ENCODE results near the gene STMN3.

Gene STMN3

GRCh38 chr20:63691711-63692435 lies 38.6 kb upstream of the STMN3 start:
- DNase-seq, result no peak

- DNase-seq, result no peak
Measured at GRCh38 chr20:63690898-63691710, 37.9 kb upstream of the STMN3 start.

DNA sequence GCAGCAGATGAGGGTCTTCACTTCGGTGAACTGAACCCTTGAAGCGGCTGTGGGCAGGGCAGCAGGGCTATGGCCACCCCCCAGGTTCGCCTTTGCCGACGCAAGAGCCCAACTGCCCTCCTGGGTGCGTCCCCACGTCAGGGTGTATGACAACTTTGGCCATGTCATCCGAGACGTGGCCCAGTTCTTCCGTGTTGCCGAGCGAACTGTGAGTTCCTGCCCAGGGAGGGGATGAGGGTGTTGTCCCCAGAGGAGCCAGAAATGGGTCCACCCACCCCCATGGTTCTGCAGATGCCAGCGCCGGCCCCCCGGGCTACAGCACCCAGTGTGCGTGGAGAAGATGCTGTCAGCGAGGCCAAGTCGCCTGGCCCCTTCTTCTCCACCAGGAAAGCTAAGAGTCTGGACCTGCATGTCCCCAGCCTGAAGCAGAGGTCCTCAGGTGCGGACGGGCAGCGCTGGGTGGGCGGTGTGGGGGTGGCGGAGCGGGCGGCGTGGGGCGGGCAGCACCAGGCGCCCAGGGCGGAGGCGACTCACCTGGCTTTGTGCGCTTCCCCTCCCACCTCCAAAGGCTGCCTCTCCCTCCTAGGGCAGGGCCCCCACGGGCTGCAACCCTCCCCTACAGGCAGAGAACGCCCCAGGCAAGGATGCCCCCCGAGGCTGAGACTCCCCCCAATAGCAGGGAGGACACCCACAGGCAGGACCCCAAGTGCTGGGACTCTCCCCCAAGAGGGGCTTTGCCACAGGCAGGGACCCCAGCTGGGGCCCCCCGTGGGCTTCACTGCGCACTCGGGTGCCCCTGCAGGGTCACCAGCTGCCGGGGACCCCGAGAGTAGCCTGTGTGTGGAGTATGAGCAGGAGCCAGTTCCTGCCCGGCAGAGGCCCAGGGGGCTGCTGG lies 37.0 kb upstream of the STMN3 start:
- no peak for DNase-seq

DNA sequence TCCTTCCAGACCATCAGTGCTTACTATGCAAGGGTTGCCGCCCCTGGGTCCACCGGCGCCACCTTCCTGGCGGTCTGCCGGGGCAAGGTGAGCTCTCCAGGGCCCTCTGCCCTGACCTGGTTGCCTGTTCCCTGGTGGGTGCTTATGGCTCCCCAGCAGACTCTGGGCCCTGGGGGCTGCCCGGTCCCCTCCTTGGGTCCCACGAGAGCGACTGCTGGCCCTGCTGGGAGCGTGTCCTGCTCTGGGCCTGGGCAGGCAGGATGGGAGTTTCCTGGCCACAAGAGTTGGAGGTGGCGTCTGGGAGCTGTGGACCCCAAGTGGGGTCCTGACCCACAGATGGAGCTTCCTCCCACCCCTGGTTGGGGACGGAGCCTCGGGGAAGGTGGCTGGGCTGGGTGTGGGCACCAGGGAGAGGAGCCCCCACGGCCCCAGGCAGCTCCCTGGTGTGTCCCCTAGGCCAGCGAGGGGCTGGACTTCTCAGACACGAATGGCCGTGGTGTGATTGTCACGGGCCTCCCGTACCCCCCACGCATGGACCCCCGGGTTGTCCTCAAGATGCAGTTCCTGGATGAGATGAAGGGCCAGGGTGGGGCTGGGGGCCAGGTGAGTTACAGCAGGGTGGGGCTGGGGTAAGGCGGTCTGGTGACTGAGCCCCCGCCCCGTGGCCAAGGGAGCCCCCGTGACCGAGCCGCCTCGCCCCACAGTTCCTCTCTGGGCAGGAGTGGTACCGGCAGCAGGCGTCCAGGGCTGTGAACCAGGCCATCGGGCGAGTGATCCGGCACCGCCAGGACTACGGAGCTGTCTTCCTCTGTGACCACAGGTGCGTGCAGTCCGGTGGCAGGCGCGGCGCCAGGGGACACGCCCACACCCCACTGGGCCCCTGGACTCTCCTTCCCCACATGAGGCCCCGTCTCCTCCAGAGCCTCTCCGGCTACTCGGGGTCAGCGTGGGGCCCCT lies 36.1 kb upstream of the STMN3 start:
- no peak for DNase-seq

- no peak for DNase-seq
Measured at GRCh38 chr20:63688228-63689045, 35.2 kb upstream of the STMN3 start.

DNA sequence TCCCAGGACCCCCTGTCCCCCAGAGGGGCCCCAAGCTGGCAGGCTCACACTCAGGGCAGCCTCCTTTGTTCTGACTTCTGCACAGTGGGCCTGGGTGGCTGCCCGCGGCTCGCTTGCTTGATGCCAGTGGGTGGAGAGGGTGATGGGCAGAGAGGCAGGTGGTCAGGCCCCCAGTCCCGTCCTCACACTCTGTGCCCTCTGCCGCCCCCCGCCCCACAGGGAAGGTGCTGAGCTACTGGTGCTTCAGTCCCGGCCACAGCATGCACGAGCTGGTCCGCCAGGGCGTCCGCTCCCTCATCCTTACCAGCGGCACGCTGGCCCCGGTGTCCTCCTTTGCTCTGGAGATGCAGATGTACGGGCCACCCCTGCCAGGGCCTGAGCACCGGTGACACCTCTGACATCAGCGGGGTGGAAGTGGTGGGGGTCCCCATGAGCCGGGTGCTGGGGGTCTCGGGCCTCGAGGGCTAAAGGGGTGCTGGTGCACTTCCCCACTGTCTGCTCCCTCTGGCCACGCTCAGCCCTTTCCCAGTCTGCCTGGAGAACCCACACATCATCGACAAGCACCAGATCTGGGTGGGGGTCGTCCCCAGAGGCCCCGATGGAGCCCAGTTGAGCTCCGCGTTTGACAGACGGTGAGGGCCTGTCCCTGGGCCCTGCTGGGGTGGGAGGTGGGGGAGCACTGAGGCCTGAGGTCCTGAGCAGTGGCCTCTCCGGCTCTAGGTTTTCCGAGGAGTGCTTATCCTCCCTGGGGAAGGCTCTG lies 34.4 kb upstream of the STMN3 start:
- DNase-seq, result no peak

DNA sequence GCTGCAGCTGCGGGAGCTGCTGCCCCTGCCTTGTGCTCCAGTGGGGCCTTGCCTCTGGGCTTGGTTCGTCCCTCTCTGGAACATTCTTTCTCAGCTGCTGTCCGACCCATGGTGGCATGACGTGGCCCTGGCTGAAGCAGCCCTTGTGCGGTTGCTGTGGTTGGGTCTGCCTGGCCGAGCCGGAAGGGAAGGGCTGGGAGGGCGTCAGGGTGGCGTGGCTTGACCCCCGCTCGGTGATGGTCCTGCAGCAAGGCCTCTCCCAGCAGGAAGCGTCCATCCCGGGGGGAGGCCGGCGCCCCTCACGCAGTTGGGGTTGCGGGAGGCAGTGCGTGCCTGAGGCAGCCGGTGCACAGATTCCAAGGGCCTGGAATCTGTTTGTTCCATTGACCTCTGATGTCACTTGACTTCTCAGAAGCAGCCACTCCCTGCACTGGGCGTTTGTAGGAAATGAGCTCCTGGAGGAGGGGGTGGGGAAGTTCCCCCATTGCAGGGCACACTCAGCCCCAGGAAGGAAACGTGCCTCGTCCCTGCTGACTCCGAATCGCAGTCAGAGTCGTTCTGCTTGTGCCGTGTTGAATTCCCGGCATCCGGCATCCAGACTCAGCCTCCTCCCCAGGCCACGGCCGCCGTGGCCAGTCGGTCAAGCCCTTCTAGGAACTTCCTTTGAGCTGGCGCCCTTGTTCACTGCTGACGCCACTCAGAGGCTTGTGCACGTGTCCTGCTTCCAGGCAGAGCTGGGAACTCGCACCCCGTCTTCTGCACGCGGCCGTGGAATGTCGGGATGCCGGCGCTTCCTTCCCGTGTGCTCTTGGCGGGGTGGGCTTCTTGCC lies 33.5 kb upstream of the STMN3 start:
- DNase-seq, result peak; percentile 50 to 70

DNA sequence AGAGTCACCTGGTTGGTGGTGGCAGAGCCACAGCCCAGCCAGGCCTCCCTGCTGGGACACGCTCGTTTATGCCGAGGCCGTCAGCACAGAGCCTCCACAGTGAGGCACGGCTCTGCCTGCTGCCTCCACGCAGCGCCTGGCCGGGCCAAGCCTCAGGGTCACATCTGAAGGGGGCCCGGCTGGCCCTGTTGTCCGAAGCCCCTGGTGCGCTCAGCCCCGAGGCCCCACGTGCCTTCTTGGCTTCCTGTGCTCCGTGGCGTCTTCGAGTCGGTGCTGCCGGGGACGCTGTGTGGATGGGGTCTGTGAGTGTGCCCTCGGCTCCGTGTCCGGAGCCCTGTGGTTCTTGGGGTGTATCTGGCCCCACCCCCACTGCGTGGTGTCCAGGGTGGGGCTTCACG lies 32.9 kb upstream of the STMN3 start:
- DNase-seq, result no peak

GRCh38 chr20:63685269-63686026 lies 32.2 kb upstream of the STMN3 start:
- DNase-seq, result no peak

GRCh38 chr20:63682384-63683139 lies 29.3 kb upstream of the STMN3 start:
- DNase-seq, result no peak

DNA sequence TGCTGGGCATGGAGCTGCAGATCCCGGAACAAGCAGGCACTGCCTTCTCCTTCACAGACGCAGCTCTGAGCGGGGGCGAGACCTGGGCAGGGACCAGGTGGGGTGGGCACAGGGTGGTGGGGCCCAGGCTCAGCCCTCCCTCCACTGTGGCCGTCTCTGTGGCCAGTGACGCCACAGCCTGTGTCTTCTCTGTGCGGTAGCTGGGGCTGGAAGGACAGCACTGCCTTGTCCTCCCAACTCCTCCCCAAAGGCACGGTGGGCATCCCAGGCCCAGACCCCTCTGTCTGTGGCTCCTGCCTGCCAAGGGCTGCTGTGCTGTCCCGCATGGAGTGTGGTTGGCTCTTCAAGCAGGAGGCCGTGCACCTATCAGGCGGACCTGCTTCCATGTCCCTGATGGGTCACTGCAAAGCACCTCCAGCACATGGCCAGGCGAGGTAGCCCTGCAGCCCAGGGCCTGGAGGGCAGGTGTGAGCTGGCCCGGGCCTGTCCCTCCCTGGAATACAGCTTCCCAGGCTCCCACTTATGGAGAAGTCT lies 28.5 kb upstream of the STMN3 start:
- DNase-seq, result no peak

DNA sequence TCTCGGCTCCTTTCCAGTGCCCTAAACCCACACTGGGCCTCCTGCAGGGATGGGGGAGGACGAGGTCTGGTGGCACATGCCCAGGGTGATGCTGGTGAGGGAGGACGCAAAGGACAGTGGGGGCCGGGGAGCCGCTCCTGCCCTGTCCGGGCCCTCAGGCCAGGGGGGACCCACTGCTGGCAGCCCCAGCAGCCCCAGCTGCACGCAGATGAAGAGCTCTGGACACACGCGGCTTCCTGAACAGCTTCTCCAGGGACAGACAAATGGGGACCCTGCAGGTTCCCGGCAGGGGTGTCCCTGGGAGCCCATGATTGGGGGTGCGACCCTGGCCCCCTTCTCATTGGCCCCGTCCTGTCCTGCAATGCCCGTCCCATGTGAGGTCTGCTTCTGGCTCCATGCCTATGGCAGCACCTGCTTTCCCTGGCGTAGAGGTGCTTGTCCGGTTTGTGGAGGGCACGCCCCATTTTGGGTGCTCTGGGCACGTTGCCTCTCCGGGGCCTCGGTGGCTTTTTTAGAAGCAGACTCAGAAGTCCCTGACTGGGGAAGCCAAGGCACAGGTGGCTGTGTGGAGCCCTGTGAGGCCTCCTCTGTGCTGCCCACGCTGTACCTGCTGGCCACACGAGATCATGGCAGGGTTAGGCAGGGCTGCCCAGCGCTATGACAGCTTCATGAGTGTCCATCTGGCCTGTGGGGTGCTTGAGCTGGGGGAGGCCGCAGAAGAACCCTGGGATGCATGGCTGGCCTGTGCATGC lies 27.8 kb upstream of the STMN3 start:
- DNase-seq, result no peak

GRCh38 chr20:63680427-63680826 lies 27.2 kb upstream of the STMN3 start:
- no peak for DNase-seq

GRCh38 chr20:63679799-63680305 lies 26.6 kb upstream of the STMN3 start:
- no peak for DNase-seq

DNA sequence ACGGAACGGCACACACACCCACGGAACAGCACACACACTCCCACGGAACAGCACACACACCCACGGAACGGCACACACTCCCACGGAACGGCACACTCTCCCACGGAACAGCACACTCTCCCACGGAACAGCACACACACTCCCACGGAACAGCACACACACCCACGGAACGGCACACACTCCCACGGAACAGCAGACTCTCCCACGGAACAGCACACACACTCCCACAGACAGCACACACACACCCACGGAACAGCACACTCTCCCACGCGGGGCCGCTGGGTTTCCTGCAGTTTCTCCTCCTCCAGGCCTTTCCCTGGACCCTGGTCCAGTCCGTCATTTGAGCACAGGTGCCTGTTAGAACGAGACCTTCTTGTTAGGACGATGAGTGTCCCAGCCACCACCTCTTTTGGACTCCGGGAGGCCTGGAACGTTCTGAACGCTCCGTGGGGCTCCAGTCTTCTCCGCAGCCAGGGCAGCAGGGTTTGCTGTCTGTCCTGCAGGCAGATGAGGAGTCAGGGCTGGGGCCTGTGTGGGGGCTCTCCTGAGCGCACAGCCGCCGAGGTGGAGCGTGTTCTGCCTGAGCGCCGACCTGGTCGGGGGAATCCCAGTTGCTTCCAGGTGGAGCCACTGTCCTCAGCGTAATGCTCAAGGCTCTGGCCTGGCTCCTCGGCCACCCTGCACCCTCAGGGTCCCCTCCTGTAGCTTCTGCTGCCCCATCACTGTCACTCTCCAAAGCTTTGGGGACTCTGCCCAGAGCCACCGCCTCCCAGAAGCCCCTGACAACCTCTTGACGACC lies 25.6 kb upstream of the STMN3 start:
- no peak for DNase-seq

DNA sequence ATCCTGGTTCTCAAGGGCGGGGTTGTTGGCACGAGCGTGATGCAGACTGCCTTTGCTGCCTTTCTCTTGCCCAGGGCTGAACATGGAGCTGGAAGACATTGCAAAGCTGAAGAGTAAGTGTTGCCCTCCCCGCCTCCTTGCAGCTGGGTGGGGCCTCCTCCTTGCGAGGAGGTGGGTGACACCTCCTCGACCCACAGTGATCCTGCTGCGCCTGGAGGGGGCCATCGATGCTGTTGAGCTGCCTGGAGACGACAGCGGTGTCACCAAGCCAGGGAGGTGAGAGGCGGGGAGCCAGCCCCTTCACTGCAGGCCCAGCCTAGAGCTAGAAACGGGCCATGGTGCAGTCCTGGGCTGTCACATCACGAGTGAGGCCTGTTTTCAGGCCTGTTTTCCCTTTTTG lies 24.8 kb upstream of the STMN3 start:
- no peak for DNase-seq

All from bone marrow (tissue), 2 donors.